Measurements from ENCODE around the gene NDUFS3.
"Not testable (repeated sequence)": the region's sequence is repeated elsewhere in the genome, so short reads cannot be mapped to it uniquely, and the experiment has no call there.

Gene NDUFS3
- total RNA-seq, result 45.8 to 47.7 reads per million in 2 donors

DNA sequence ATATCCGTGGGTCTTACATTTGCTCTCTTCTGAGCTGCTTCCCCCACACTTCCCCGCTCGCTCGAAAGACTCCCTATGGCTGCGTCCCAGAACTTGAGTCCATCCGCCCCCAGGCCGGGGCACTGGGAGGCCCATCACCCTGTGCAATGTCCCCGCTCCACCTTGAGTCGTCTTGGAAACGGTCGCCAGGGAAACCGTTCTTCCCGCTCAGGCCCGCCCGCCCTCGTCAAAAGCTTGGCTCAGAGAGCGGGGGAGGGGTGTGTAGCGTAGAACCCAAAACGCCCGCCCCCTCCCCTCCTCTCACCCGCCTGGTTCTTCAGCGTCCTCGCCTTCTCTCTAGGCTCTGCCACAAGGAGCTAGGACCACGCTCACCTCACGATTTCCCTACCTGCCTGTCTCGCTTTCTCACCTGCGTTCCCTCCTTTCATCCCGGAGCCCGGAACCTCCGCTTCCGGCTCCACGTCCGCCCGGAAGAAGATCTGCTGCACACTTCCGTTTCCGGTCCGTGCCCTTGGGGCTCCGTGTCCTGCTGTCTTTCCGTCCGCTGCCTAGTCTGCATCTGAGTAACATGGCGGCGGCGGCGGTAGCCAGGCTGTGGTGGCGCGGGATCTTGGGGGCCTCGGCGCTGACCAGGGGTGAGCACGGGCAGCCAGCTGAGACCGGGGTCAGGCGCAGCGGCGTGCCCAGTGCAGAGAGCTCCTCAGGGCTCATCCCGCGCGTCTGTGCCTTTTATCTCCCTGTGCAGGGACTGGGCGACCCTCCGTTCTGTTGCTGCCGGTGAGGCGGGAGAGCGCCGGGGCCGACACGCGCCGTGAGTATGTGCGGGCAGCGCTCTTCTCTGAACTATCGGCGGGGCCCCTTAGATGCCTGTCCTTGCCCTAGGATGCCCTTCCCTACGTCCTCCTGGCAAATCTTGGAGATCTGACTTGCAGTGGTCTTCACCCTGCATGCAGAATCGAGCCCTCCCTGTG, at the start of gene NDUFS3, which contains the start of gene KBTBD4:
Gene NDUFS3, plus strand, starts transcription at position 551 of the 971 bp plus-strand sequence. Its CDS starts 18 bp downstream, at position 569.
Gene KBTBD4, minus strand, starts transcription at position 447 of the 971 bp plus-strand sequence. Its CDS starts 19 bp downstream, at position 428.
- DNase-seq, result peak; percentile 62

DNA sequence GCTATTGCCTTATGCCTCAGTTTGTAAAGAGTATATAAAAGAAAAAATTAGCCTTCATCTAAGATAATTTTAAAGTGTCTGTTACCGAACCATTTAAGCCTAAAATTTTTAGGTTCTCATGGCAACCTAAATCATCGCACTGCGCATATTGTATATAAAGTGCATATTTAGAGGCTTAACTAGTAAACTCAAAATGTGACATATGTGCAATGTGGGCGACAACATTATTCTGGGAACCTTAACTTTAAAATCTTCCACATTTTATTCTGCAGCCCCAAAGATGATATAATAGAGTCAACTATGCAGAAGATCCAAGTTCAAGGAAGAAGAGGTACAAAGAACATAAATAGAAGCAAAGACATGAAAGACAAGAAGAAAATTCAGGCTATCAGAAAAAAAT, 48.9 kb upstream of the NDUFS3 start:
- no peak for DNase-seq

DNA sequence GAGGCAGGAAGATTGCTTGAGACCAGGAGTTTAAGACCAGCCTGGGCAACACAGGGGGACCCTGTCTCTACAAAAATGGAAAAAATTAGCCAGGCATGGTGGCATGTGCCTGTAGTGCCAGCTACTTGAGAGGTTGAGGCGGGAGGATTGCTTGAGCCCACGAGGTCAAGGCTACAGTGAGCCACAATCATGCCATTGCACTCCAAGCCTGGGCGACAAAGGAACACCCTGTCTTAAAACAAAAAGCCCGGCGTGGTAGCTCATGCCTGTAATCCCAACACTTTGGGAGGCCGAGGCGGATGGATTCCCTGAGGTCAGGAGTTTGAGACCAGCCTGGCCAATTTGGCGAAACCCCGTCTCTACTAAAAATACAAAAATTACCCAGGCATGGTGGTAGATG, 48.2 kb upstream of the NDUFS3 start:
- DNase-seq, result not testable (repeated sequence)

DNA sequence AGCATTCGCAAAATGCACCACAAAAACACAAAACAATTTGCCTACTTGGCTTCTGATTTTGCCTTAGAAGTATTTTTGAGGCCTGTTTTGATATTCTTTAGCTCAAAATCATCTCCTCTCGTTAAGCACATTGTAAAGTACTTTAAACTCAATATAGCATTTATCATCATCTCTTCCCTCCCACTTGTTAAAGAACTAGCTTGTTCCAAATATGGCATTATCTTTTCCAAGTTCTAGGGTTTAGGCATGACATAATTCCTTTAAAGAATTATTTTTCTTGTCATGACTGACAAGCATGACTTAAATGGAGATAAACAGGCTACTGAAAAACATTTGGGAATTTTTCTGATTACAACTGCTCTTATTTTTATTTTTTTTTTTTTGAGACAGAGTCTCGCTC, 47.2 kb upstream of the NDUFS3 start:
- no peak for DNase-seq

- no peak for DNase-seq
Measured at GRCh38 chr11:47532597-47533213, 46.2 kb upstream of the NDUFS3 start.

DNA sequence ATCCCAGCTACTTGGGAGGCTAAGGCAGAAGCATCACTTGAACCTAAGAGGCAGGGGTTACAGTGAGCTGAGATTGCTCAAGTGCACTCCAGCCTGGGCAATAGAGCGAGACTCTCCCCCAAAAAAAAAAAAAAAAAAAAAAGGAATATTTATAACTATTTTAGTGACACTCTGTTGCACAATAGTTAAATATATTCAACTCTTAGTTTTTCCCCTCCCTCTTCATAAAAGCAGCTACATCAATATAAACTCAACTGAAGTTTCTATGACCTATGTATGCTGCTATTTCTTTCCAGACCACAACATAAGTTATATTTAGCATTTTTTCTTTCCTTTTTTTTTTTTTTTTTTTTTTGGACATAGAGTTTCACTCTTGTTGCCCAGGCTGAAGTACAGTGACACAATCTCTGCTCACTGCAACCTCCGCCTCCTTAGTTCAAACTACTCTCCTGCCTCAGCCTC, 45.2 kb upstream of the NDUFS3 start:
- DNase-seq, result no peak

- no peak for DNase-seq
Measured at GRCh38 chr11:47534704-47535251, 44.1 kb upstream of the NDUFS3 start.

DNA sequence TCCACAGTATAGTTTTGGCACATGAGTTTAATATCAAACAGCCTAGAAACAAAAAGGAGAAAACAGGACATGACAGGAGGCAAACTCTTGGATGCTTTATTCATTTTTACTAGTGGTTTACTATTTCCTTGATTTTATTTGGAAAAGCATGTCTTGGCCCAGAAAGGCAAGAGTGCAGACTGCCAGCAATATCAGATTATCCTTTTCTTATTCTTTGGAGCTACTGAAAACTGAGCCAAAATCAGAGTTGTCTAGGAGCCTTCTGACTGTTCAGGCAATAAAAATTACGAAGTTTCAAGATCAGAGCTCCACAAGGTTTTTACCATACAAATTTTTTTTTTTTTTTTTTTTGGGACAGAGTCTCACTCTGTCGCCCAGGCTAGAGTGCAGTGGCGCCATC, 42.0 kb upstream of the NDUFS3 start:
- no peak for DNase-seq

DNA sequence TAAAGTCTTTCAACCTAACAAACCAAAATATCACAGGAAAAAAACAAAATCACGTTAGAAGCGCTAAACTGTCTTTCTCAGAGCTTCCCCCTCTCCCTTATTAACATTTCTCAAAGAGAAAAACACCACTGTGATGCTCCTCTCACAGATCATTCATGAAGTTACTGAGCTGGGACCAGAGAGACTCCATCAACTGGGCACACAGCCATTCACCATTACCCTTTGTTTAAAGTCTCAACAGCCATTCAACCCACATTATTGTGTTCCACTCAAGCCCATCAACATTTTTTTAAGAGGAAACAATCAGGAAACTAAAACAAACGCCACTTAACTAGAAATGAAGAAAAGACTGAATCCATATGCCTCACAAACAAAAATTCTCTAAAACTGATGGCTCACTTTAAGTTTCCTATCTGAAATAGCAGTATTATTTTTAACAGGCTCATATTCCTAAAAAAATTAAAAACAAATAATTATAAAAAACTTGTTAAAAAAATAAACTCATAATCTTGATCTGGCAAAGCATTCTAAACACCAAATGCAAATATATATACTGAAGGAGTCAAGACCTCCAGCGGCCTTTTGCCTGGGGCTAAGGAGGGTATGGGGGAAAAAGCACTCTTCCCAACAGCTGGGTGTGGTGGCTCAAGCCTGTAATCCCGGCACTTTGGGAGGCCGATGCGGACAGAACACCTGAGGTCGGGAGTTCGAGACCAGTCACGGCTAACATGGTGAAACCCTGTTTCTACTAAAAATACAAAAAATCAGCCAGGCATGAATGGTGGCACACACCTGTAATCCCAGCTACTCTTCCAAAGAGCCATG, 39.9 kb upstream of the NDUFS3 start:
- DNase-seq, result no peak

GRCh38 chr11:47539681-47540039, 39.2 kb upstream of the NDUFS3 start:
- DNase-seq, result no peak

DNA sequence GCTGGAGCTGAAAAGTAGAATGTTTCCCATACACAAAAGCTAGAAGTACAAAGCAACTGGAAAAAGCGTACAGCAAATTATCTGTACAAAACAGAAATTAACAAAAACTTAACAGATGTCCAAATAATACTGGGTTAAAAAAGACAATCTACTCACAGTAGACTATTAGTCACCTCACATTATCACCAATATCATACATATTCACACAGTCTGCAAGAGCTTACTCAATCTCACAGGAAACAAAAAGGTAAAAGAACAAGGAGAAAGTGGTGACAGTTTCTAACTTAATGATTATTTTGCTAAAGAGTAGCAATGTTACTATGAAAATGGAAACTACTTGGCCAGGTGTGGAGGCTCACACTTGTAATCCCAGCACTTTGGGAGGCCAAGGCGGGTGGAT, 37.8 kb upstream of the NDUFS3 start:
- DNase-seq, result no peak

DNA sequence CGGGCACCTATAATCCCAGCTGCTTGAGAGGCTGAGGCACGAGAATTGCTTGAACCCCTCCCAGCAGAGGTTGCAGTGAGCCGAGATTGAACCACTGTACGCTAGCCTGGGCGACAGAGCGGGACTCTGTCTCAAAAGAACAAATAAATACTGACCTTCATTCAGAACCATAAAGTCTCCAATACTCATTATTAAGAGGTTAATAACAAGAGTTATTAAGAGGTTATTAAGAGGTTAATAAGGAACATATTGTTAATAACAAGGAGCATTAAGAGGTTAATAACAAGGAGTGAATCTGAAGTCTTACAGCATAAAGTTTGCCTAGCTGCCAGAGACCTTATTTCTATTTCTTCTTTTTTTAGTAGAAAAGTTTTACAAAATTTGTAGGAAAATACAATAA, 33.6 kb upstream of the NDUFS3 start:
- DNase-seq, result no peak

DNA sequence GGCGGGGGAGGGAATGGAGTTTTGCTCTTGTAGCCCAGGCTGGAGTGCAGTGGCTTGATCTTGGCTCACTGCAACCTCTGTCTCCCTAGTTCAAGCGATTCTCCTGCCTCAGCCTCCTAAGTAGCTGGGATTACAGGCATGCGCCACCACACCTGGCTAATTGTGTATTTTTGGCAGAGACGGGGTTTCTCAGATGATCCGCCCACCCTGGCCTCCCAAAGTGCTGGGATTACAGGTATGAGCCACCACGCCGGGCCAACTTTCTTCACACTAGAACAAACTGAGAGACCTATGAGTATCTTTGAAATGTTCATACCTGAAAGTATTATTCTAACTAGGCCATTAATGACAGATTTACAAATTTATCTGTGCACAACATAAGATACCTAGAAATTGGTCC, 32.6 kb upstream of the NDUFS3 start:
- DNase-seq, result not testable (repeated sequence)

DNA sequence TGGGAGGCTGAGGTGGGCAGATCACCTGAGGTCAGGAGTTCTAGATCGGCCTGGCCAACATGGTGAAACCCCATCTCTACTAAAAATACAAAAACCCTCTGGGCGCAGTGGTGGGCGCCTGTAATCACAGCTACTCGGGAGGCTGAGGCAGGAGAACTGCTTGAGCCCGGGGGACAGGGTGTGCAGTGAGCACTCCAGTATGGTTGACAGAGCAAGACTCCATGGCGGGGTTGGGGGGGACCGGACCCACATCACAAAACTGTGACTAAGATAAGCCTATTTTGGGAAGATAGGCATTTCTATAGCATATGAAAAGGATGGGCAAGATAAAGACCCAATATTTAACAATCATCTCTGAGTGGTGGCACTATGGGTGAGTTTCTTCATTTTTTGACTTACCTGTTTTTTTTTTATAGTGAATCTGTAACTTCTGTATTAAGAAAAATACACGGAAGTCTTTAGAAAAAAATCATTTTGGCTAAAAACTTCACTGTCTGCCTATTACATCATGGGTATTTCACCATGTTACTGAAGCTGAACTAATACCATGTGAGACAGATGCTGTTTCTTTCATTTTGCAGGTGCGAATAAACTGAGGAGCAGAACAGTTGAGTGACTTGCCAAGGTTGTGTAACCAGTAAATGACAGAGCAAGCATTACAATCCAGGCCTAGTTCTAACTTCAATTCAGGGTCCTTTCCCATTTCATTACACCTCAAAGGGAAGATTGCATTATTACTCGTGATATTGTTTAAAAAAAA, 28.4 kb upstream of the NDUFS3 start:
- DNase-seq, result no peak

DNA sequence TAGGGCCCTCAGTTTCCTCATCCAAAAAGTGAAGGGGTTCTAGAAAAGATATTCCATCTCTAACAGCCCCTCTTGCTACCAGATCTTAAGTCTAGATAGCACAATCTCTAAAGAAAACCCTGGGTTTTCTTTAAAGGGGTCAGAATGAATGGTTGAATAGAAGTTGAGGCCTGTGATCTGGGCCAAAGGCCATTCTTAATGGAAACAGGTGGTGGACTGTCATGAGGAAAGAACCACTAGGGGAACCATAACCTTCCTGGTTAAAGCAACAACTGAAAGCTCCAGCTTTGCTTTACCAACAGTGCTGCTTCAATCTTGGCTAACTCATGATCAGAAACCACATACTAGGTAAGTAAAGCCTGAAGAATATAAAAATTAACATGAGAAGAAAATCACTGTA, 27.8 kb upstream of the NDUFS3 start:
- no peak for DNase-seq

- DNase-seq, result no peak
Measured at GRCh38 chr11:47552056-47552565, 26.8 kb upstream of the NDUFS3 start.

GRCh38 chr11:47552566-47553405, 26.1 kb upstream of the NDUFS3 start, which contains the start of gene CELF1:
CELF1 (minus strand) TSS chr11:47553132; CDS start chr11:47499523, 53,609 bp downstream.
- peak; percentile 83 for DNase-seq

- DNase-seq, result no peak
Measured at GRCh38 chr11:47553406-47553743, 25.5 kb upstream of the NDUFS3 start.

- not testable (repeated sequence) for DNase-seq
Measured at GRCh38 chr11:47557004-47557403, 21.9 kb upstream of the NDUFS3 start.

DNA sequence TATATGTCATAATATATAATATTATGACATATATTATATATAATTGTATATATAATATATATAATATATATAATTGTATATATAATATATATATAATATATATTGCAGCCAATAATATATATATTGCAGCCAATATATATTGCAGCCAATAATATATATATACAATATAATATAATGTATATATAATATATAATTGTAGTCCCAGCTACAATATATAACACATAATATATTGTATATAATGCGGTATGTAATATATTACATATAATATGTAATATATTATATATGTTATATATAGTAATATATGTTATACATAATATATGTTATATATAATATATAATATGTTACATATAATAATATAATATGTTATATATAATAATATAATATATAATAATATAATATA, 20.2 kb upstream of the NDUFS3 start:
- no peak for DNase-seq

DNA sequence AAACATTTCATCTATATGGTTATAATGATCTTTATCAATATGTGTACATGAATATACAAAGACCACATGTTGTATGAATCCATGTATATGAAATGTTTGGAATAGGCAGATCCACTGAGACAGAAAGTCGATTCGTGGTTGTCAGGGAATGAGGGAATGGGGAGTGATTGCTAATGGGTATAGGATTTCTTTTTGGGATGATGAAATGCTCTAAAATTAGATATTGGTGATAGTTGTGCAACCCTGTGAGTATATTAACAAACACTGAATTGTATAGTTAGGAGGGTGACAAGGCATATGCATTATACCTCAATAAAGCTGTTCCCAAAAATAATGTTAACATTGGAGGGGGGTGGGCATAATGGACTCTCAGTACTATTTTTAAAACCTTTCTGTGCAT, 18.4 kb upstream of the NDUFS3 start:
- no peak for DNase-seq

Measured in activated gamma-delta T cell (primary cell).